ENCODE measurements around the gene OR5K3. TPM values are rescaled to one million over a fixed set of nuclear protein-coding genes. Genes with fewer than 3 reads are reported as not detected.

Gene OR5K3
- total and polyA plus RNA-seq, 4 donors: not detected

DNA sequence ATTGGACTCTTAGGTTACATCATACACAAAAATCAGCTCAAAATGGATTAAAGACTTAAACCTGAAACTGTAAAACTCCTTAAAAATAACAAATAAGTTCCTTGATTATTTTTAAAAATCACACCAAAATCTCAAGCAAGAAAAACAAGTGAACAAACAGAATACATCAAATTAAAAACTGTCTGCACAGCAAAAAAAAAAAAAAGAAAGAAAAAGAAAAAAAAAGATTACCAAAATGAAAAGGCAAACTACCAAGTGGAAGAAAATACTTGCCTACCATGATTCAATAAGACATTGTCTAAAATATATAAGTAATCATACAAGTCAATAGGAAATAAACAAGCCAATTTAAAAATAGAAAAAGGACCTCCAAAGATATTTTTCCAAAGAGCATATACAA is 19.3 kb upstream of the OR5K3 start:
- Histone ChIP-seq H3K4me1 (ENCODE audit: control insufficient read depth in 4 of 4, insufficient read depth in 4 of 4, low read length in 3 of 4) (no peaks in the 10 kb centered on the region), H3K27me3 (ENCODE audit: control insufficient read depth in 4 of 4, insufficient read depth in 4 of 4, low read length in 3 of 4) (no peaks in the 10 kb centered on the region), H3K4me3 (ENCODE audit: low read depth in 1 of 3, low read length in 3 of 3) (no peak overlapping the region), H3K36me3 (ENCODE audit: control insufficient read depth in 4 of 4, insufficient read depth in 3 of 4, low read depth in 1 of 4, low read length in 3 of 4) (no peaks in the 10 kb centered on the region), H3K9me3 (ENCODE audit: control insufficient read depth in 4 of 4, low read length in 3 of 4) (no peaks in the 10 kb centered on the region), H3K27ac (ENCODE audit: low read depth in 1 of 2, low read length in 2 of 2) (no peak overlapping the region), H3K9ac (ENCODE audit: low read depth in 1 of 2, low read length in 2 of 2) (no peak overlapping the region)
- DNase-seq (ENCODE audit: low spot score): no peak
- no peak for TF ChIP-seq RAD21 (IDR thresholded peaks at IDR 0.05)

DNA sequence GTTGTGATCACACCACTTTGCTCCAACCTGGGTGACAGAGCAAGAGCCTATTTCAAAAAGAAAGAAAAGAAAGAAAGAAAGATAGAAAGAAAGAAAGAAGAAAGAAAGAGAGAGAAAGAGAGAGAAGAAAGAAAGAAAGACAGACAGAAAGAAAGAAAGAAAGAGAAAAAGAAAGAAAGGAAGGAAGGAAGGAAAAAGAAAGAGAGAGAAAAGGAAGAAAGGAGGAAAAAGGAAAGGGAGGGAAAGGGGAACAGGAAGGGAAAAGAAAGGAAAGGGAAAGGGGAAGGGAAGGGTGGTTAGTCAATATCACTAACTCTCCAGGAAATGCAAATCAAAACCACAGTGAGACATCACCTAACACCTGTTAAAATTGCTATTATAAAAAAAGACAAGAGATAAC is 18.6 kb upstream of the OR5K3 start:
- Histone ChIP-seq H3K4me3 (ENCODE audit: low read depth in 1 of 3, low read length in 3 of 3) (no peak overlapping the region), H3K9ac (ENCODE audit: low read depth in 1 of 2, low read length in 2 of 2) (no peak overlapping the region), H3K9me3 (ENCODE audit: control insufficient read depth in 4 of 4, low read length in 3 of 4) (no peaks in the 10 kb centered on the region), H3K4me1 (ENCODE audit: control insufficient read depth in 4 of 4, insufficient read depth in 4 of 4, low read length in 3 of 4) (no peaks in the 10 kb centered on the region), H3K36me3 (ENCODE audit: control insufficient read depth in 4 of 4, insufficient read depth in 3 of 4, low read depth in 1 of 4, low read length in 3 of 4) (no peaks in the 10 kb centered on the region), H3K27me3 (ENCODE audit: control insufficient read depth in 4 of 4, insufficient read depth in 4 of 4, low read length in 3 of 4) (no peaks in the 10 kb centered on the region), H3K27ac (ENCODE audit: low read depth in 1 of 2, low read length in 2 of 2) (no peak overlapping the region)
- no peak for TF ChIP-seq NR2F2 (IDR thresholded peaks at IDR 0.05)
- no peak for TF ChIP-seq RXRA (IDR thresholded peaks at IDR 0.05)
- TF ChIP-seq TAF1 (conservative IDR thresholded peaks at IDR 0.05): no peak
- no peak for TF ChIP-seq EGR1 (IDR thresholded peaks at IDR 0.05; ENCODE audit: low read depth in 2 of 2)
- TF ChIP-seq GABPA (IDR thresholded peaks at IDR 0.05 in 1 of 2, conservative IDR thresholded peaks at IDR 0.05 in 1 of 2): no peak
- TF ChIP-seq, protein P1, sequence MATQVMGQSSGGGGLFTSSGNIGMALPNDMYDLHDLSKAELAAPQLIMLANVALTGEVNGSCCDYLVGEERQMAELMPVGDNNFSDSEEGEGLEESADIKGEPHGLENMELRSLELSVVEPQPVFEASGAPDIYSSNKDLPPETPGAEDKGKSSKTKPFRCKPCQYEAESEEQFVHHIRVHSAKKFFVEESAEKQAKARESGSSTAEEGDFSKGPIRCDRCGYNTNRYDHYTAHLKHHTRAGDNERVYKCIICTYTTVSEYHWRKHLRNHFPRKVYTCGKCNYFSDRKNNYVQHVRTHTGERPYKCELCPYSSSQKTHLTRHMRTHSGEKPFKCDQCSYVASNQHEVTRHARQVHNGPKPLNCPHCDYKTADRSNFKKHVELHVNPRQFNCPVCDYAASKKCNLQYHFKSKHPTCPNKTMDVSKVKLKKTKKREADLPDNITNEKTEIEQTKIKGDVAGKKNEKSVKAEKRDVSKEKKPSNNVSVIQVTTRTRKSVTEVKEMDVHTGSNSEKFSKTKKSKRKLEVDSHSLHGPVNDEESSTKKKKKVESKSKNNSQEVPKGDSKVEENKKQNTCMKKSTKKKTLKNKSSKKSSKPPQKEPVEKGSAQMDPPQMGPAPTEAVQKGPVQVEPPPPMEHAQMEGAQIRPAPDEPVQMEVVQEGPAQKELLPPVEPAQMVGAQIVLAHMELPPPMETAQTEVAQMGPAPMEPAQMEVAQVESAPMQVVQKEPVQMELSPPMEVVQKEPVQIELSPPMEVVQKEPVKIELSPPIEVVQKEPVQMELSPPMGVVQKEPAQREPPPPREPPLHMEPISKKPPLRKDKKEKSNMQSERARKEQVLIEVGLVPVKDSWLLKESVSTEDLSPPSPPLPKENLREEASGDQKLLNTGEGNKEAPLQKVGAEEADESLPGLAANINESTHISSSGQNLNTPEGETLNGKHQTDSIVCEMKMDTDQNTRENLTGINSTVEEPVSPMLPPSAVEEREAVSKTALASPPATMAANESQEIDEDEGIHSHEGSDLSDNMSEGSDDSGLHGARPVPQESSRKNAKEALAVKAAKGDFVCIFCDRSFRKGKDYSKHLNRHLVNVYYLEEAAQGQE (IDR thresholded peaks at IDR 0.05): no peak
- no peak for TF ChIP-seq FOXA1 (IDR thresholded peaks at IDR 0.05)
- TF ChIP-seq, protein P2, sequence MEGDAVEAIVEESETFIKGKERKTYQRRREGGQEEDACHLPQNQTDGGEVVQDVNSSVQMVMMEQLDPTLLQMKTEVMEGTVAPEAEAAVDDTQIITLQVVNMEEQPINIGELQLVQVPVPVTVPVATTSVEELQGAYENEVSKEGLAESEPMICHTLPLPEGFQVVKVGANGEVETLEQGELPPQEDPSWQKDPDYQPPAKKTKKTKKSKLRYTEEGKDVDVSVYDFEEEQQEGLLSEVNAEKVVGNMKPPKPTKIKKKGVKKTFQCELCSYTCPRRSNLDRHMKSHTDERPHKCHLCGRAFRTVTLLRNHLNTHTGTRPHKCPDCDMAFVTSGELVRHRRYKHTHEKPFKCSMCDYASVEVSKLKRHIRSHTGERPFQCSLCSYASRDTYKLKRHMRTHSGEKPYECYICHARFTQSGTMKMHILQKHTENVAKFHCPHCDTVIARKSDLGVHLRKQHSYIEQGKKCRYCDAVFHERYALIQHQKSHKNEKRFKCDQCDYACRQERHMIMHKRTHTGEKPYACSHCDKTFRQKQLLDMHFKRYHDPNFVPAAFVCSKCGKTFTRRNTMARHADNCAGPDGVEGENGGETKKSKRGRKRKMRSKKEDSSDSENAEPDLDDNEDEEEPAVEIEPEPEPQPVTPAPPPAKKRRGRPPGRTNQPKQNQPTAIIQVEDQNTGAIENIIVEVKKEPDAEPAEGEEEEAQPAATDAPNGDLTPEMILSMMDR (IDR thresholded peaks at IDR 0.05; ENCODE audit: low read depth, low read length, missing input control): no peak
- TF ChIP-seq SP1 (IDR thresholded peaks at IDR 0.05): no peak
- TF ChIP-seq, protein P3, sequence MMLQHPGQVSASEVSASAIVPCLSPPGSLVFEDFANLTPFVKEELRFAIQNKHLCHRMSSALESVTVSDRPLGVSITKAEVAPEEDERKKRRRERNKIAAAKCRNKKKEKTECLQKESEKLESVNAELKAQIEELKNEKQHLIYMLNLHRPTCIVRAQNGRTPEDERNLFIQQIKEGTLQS (IDR thresholded peaks at IDR 0.05): no peak
- DNase-seq (ENCODE audit: low spot score): no peak

DNA sequence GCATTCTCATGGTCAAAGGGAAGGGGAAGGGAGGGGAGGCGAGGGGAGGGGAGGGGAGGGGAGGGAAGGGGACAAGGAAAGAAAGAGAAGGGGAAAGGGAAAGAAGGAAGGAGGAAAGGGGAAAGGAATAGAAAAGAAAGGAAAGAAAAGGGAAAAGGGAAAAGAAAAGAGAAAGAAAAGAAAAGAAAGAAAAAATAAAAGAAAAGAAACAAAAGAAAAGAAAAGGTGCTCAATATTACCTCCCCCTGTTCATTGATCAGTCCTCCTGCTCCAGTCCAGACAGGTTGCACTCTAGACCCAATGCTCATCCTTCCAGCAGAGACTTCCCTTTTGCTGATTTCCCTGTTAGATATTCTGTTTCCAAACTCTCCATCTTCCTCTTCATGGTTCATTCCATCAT is 18.0 kb upstream of the OR5K3 start:
- no peaks in the 10 kb centered on the region for H3K4me1 ChIP-seq (ENCODE audit: control insufficient read depth in 4 of 4, insufficient read depth in 4 of 4, low read length in 3 of 4)
- no peaks in the 10 kb centered on the region for H3K9me3 ChIP-seq (ENCODE audit: control insufficient read depth in 4 of 4, low read length in 3 of 4)
- no peak overlapping the region for H3K27ac ChIP-seq (ENCODE audit: low read depth in 1 of 2, low read length in 2 of 2)
- H3K4me3 ChIP-seq (ENCODE audit: low read depth in 1 of 3, low read length in 3 of 3): no peak overlapping the region
- no peak overlapping the region for H3K9ac ChIP-seq (ENCODE audit: low read depth in 1 of 2, low read length in 2 of 2)
- 57% methylated on average over 1 of the region's 1 CpG for whole genome bisulfite sequencing
- no peaks in the 10 kb centered on the region for H3K36me3 ChIP-seq (ENCODE audit: control insufficient read depth in 4 of 4, insufficient read depth in 3 of 4, low read depth in 1 of 4, low read length in 3 of 4)
- TF ChIP-seq RXRA (IDR thresholded peaks at IDR 0.05): no peak
- TF ChIP-seq, protein P4, sequence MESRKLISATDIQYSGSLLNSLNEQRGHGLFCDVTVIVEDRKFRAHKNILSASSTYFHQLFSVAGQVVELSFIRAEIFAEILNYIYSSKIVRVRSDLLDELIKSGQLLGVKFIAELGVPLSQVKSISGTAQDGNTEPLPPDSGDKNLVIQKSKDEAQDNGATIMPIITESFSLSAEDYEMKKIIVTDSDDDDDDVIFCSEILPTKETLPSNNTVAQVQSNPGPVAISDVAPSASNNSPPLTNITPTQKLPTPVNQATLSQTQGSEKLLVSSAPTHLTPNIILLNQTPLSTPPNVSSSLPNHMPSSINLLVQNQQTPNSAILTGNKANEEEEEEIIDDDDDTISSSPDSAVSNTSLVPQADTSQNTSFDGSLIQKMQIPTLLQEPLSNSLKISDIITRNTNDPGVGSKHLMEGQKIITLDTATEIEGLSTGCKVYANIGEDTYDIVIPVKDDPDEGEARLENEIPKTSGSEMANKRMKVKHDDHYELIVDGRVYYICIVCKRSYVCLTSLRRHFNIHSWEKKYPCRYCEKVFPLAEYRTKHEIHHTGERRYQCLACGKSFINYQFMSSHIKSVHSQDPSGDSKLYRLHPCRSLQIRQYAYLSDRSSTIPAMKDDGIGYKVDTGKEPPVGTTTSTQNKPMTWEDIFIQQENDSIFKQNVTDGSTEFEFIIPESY (IDR thresholded peaks at IDR 0.05): no peak
- TF ChIP-seq EGR1 (IDR thresholded peaks at IDR 0.05; ENCODE audit: low read depth in 2 of 2): no peak
- TF ChIP-seq GABPA (IDR thresholded peaks at IDR 0.05 in 1 of 2, conservative IDR thresholded peaks at IDR 0.05 in 1 of 2): no peak
- no peak for TF ChIP-seq HNF4G (IDR thresholded peaks at IDR 0.05)
- no peak for TF ChIP-seq HNF4A (conservative IDR thresholded peaks at IDR 0.05)
- TF ChIP-seq FOXA1 (IDR thresholded peaks at IDR 0.05): no peak
- no peak for TF ChIP-seq TAF1 (conservative IDR thresholded peaks at IDR 0.05)
- TF ChIP-seq FOXA2 (IDR thresholded peaks at IDR 0.05): no peak
- no peak for TF ChIP-seq RAD21 (IDR thresholded peaks at IDR 0.05)
- no peak for TF ChIP-seq SP1 (IDR thresholded peaks at IDR 0.05)
- TF ChIP-seq, protein P3 (IDR thresholded peaks at IDR 0.05): no peak
- no peak for TF ChIP-seq NR2F2 (IDR thresholded peaks at IDR 0.05)
- TF ChIP-seq YY1 (IDR thresholded peaks at IDR 0.05): no peak
- no peak for TF ChIP-seq JUND (IDR thresholded peaks at IDR 0.05)
- TF ChIP-seq, protein P1 (IDR thresholded peaks at IDR 0.05): no peak
- DNase-seq (ENCODE audit: low spot score): no peak
- no peaks in the 10 kb centered on the region for H3K27me3 ChIP-seq (ENCODE audit: control insufficient read depth in 4 of 4, insufficient read depth in 4 of 4, low read length in 3 of 4)

Data from liver (tissue), 9 donors.